Kidney glomerular epithelial cell (primary cell): ENCODE data around the gene SSH3.
A peak's percentile ranks its signal among the peaks of the same experiment; 100 is the strongest.
"Not testable (repeated sequence)": the region's sequence is repeated elsewhere in the genome, so short reads cannot be mapped to it uniquely, and the experiment has no call there.

Source experiments
- DNase-seq: peaks from one replicate; lab custom pipeline; 2025; lab: John Stamatoyannopoulos, UW

The SSH3 gene

DNA sequence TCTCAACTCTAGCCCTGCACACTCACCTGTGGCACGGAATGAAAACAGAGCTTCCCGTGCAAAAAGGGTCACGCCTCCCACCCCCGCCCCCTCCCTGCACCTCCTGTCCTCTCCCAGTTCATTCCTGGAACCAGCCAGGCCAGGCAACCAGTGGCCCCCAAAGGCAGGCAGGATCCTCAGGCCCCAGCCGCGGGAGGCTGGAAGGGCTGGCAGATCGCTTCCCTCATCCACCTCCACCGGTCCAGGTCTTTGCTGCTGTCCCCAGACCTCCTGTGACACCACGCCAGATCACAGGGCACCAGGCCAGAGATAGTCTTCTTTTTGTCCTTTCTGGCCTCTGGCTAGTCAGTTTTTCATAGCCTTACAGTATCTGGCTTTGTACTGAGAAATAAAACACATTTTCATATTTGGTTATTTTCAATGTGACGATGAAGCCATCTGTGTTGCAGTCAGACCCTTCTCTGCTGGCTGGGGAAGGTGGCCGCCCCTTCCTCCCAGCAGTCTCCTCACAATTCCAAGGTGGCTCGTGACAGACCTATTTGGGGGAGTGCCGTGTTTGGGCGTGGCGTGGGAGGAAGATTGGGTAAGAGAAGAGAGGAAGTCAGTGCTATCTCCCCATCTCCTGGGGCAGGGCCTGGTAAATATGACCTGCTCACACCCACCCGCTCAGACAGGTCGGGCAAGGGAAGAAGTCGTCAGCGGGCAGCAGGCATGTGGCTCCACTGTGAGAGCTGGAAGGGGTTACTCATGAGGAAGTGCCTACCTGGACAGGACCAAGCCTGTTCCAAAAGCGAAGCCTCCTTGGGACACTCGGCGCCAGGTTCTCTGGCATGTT, 9.1 kb downstream of the SSH3 start:
- DNase-seq: no peak

- no peak for DNase-seq
These were observed 10.0 kb downstream of the SSH3 start for GRCh38 chr11:67313125-67313890.

DNA sequence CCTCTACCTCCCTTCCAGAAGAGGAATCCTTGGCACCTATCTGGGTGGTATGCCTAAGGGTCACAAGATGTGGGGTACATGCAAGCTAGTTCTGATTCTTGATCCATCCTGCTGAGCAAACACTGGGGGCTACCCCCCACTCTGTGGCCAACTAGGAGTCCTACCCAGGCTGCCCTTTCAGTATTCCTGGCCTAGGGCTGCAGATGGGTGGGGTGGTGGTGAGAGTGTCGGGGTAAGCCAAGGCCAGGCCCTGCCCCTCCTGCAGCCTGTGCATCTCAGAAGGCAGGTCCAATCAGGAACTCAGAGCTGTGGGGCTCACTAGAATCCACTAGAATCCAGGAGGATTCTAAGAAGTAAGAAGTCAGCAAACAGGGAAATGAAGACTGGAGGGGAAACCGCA, 10.9 kb downstream of the SSH3 start:
- DNase-seq: no peak

DNA sequence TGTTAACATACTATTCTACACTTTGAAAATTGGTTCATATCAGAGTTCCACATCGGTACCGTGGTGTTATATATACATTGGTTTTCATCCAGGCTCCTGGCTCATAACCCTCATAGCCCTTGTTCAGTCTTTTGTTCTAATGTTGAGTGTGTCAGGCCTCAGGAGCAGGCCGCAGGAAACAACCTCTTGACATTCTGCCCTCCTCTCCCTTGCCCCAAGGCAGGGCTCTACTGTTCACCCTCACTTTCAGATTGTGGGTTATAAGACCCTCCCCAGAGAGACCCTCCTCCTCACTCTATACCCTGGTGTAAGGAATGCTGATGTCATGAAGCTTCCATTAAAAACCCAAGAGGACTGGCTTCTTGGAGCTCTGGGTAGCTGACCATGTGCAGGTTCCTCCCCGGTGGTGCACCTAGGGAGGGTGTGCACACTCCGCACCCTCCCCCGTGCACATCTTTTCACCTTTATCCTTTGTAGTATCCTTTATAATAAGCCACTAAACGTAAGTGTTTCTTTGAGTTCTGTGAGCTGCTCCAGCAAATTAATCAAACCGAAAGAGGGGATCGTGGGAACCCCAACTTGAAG, 12.1 kb downstream of the SSH3 start:
- no peak for DNase-seq

- DNase-seq: no peak
These were observed 13.5 kb downstream of the SSH3 start for GRCh38 chr11:67316882-67317204.

DNA sequence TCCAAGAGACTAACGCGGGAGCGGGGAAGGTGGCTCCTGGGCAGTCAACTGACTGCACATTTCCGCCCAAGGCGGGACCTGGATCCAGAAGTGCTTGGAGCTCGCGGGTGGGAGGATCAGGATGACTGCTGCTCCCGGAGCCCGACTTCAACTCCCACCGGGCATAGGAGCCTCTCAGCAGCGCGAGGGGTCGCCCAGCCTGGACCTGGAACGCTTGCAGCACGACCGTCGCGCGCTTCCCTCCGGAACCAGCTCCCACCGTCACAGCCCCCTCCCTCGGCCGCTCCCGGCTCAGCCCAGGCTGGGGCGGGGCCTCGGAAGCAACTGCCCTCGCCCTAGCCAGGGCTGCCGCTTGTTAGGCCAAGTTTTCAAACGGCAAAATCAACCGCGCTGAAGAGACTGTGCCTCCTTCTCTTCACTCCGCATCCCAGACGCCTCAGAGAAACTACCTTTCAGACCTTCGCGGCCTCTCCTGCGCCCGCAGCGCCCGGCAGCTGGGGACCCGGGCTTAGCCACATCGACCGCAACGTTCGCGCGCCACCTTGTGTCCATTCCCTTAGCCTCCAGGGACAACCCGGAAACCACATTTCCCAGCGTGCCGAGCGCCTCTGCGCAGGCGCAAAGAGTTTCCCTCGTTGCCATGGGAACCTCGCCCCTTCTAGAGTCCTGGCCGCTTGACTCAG, 14.0 kb downstream of the SSH3 start:
- peak; percentile 92 for DNase-seq

DNA sequence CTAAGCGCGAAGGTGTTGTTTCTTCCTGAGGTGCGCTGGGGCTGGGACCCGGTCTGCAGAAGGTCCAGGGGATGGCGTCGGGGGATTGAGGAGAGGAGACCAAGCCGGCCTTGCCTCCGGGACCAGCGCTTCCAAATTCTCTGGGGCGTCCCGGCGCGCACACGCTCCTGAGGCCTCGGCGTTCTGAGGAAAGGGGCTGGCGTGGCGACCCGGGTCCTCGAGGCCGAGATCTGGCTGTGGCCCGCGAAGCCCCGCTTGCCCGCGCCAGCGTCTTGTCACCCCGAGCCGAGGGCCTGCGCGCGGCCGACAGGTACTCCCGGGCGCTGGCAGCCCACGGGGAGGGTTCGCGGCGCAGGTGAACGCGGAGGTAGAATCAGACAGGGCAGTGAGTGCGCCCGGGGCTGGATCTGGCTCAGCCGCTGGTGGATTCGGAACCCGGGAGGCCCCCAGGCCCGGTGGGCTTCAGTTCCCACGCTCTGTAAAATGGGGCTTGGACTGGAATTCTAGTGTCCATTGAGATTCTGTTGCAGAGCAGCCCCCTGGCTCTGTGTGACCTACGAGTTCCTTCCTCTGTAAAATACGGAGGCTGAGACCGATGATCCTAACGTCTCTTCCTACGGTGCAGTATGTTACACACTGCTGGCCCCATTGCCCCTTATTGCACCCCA, 14.7 kb downstream of the SSH3 start:
- DNase-seq: no peak

DNA sequence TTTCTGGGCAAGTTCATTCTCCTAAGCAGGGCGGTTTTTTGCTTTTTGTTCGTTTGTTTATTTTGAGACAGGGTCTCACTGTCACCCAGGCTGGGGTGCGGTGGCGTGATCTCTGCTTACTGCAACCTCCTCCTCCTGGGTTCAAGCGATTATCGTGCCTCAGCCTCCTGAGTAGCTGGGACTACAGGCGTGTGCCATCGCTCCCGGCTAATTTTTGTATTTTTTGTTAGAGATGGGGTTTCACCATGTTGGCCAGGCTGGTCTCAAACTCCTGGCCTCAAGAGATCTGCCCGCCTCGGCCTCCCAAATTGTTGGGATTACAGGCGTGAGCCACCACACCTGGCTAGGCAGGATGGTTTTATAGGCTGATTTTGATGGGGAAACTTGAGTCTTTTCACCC, 15.5 kb downstream of the SSH3 start:
- DNase-seq: not testable (repeated sequence)

GRCh38 chr11:67320011-67320410, 16.7 kb downstream of the SSH3 start:
- no peak for DNase-seq

GRCh38 chr11:67320691-67321090, 17.4 kb downstream of the SSH3 start:
- no peak for DNase-seq

DNA sequence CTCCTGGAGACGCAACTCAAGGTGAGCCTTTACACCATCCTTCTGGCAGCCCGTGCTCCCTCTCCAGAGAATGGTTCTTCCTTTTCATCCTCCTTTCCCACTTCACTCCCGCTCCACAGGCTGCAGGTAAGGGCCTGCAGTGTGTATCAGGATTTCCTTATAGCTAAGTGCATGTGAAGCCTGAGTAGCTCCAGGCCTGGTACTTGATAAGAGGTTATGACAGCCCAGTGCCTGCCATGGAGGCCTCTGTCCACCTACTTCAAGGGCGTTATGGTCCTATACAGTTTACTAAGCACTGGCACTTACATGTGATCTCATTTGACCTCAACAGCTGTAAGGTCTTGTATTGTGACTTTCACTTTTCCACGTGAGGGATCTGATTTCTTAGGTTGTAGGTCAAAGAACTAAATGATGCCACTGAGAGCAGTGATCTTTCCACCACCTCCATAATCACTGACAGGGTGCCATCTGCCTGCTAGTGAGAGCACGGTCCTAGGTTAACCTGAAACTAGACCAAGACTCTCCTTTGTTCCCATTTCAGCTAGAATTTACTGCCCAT, 18.1 kb downstream of the SSH3 start:
- DNase-seq: no peak

- DNase-seq: no peak
These were observed 18.7 kb downstream of the SSH3 start for GRCh38 chr11:67322049-67322448.

DNA sequence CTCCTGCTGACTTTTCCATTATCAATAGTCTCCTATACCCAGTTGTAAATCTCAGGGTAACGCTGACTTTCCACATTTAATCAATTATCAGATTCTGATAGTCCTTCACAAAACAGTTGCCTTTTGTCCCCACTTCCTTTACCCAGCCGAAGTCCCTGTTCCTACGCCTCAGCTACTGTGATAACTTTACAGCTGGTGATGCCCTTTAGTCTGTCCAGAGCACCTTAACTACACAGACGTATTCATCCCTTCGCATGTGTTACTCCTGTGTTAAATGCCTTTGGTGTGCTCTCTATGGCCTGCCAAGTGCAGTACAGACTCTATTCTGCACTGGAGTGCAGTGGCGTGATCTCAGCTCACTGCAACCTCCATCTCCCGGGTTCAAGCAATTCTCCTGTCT, 20.2 kb downstream of the SSH3 start:
- no peak for DNase-seq

DNA sequence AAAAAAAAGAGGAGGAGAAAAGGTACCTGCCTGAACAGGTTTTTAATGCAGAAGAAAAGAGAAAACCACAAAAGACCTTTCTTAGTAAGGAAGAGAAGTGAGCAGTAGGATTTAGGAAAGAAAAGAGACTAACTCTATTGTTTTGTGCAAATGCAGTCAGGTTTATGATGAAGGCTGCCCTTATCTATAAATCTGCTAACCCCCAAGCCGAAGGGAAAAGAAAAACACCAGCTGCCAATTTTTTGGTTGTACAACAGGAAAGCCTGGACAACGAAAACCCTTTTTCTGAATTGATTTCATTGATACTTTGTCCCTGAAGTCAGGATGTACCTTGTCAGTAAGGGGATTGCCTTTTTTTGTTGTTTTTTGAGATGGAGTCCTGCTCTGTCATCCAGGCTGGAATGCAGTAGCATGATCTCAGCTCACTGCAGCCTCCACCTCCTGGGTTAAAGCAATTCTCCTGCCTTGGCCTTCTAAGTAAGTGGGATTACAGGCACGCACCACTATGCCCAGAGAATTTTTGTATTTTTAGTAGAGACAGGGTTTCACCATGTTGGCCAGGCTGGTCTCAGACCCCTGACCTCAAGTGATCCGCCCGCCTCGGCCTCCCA, 28.9 kb downstream of the SSH3 start:
- DNase-seq: no peak

GRCh38 chr11:67337257-67337656, 33.9 kb downstream of the SSH3 start:
- DNase-seq: no peak

- no peak for DNase-seq
These were observed 40.9 kb downstream of the SSH3 start for GRCh38 chr11:67344264-67344663.

DNA sequence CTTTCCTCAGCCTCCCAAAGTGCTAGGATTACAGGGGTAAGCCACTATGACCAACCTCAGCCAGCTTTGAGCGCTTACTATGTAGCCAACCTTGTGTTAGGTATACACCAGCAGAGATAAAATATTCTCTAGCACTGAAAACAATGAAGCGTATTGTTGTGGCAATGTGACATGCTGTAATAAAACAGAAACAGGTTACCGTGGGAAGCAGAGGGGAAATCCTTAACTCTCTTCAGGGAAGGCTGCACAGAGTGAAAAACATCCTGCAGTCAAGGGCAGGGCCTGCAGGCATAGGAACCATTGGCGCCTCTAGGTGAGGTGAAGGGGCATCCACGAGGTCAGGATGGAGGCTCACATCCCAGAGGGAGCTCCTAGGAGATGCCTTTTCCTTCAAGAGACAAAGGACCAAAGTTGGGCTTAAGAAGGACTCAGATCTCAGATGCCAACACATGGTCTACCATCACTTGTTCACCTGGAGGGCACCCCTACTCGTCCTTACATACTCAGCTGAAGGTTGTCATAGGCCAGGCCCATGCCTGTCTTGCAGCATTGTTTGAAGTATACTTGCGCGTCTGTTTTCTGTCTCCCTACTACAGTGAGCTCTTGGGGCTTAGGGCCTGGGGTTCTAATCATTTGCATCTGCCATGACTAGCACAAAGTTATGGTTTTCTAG, 42.1 kb downstream of the SSH3 start:
- no peak for DNase-seq

DNA sequence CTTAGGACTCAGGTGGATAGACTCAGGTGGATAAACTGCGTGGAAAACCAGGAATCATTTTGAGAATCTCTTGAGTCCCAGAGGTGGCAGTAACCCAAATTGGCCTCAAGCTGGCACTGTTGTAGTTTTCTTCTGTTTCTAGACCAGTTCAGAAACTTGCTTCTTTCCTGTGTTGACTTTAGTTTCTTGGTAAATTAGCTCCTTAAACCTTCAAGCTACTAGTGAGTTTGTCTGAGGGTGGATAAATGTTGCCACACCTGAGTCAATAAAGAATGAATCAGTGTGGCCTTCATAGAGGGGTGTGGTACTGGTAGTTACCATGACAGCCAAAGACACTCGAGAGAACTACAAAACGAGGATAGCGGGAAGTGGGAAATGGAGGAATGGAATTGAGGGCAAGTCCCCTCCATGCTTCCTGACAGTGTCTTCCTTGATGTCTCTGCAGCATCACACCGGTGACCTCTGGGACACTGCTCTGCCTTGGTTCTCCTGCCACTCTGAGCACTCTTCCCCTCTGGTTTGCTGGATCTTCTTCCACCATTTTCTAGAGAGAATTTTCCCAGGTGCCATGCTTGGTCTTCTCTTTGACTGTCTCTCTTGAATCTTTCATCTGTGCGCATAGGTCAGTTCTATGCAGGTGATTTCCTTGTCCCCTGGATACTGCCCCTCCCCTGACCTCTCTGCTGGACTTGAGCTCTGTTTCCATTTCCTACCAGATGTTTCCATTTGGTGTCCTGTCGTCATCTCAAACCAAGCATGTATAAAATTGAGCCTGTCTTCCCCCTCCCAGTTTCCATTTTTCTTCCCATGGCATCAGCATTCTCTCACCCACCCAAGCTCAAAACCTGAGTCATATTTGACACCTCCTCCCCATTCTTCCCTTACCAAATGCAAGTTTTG, 42.8 kb downstream of the SSH3 start:
- peak; percentile 59 for DNase-seq

- DNase-seq: no peak
These were observed 44.8 kb downstream of the SSH3 start for GRCh38 chr11:67347964-67348749.
